Lung microvascular endothelial cell (primary cell): ENCODE results near the gene VAV2. TPM values are rescaled to one million over a fixed set of nuclear protein-coding genes. Genes with fewer than 3 reads are reported as not detected.
"Not testable (repeated sequence)": the region's sequence is repeated elsewhere in the genome, so short reads cannot be mapped to it uniquely, and the experiment has no call there.

Experiments
- DNase-seq, 2 donors: peaks; one replicate each; pipeline versions ENCODE4 v3.0.0 to v3.0.0-alpha.2; 2010; ENCODE audit warnings: low read depth in 2 of 2
- total RNA-seq: library from RNA; depleted of rRNA; stranded (reverse); fragments of >200 nt; gene quantifications from 2 replicates; pipeline ENCODE4 v1.2.1, GENCODE V29; 2014

VAV2 gene
- total RNA-seq, 1 donor from 2014 or later: 17.7 TPM

DNA sequence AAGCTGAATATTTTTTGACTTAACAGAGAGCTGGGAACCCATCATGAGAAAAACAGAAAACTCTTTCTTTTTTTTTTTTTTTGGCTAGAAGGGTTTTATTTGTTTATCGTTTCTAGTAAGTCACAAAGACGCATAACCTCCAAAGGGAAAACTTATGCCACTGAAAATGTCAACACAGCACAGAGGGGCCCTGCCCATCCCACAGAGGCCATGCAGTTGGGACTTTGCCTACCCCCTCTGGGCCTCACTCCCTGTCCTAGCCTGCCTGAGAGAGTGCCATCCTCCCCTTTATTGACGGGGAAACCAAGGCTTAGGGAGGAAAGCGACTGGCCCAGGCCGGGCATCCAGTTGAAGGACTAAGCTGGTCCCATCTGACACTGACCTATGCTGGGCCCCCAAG is 74.7 kb downstream of the VAV2 start:
- no peak for DNase-seq

DNA sequence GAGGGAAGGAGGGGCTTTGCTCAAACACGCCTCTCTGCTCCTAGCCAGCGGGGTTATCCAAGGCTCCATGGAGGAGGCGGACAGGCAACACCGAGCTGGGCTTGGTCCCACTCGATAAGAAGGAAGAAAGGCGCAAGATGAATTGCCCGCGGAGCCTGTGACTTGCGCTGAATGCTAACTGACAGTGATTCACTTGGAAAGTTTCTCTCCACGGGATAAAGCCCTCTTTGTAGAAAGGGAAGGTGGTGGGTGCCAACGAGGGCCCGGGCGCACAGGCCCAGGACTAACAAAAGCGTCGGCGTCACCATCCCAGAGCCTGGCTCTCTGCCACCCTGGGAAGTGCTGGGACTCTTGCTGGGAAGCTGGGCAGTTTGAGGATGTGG is 76.0 kb downstream of the VAV2 start:
- DNase-seq: no peak

DNA sequence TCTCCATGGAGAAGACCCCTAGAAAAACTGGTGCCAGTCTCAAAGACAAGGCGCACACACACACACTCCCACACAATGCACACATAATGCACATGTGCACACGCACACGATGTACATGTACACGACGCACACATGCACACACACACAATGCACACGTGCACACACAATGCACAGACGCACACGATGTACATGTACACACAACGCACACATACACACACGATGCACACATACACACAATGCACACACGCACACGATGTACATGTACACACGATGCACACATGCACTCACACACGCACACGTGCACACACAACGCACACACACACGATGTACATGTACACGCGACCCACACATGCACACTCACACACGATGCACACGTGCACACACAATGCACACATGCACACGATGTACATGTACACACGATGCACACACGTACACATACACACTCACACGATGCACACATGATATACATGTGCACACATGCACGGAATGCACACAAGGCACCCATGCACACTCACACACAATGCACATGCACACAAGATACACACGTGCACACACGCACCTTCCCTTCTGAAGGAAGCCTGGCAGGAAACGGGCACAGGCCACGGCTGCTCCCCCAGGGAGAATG is 76.5 kb downstream of the VAV2 start:
- no peak for DNase-seq

DNA sequence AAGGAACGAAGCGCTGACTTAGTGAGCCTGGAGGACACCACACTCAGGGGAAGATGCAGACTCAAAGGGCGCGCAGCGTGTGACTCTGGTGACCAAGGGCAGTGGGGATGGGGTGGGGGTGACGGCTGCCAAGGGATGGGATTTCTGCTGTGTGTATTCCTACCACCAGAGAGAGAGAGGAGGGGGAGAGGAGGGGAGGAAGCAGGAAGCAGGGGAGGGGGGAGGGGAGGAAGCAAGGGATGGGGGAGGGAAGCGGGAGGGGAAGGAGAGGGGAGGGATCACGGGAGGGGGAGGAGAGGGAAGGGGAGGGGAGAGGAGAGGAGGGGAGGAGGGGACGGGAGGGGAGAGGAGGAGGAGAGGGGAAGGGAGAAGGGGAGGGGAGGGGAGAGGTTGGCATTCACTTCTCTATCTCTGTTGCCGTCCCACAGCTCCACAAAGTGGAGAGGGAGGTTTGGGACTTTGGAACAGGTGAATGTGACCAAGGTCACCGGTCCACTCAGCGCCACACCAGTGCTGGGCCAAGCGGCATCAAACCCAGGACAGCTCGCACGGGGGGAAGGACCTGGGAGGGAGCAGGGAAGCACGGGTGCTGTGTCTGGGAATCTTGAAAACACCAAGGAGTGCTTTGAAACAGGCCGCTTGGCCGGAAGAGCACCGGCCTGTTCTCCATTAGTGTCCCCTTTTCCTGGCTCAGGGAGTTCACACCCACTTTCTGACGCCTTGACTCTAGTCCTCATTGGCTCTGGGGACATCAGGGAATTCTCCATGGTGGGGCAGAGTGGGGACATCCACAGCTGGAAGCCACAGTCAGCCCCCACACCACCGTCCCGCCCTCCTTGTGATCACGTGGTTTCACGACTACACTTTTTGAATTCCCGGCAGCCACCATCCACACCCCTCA is 77.4 kb downstream of the VAV2 start:
- no peak for DNase-seq

DNA sequence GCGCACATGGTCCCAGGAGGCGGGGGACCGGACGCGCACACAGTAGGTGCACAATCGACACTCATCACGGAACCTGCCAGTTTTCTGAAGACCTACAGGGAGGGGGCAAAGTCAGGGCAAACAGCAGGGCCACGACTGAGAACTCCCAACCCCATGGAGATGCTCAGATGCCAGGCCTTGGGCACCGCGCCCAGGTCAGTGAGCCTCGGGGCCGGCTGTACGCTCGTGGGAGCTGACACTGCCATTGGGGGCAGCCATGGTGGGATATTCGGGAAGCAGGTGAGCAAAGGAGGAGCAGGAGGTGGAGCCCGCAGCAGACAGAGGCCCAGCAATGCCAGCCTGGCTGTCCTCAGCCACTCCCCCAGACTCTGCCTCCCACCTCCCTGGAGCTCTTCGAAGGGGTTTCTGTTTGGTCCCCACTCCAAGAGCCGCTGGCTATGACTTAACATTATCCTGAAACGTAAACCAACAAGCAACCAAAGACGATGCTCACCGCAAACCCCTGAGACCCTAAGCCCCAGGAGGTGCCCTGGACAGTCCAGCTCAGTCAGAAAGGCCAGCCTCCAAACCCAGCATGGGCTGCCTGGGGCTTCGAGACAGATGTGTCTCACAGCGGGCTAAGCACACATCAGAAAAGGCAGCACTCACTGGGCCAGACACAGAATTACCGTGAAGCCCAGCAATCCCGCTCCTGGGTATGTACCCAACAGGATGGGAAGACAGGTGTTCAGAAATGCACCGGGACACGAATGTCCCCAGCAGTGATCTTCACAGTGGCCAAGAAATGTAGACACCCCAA is 78.4 kb downstream of the VAV2 start:
- no peak for DNase-seq

DNA sequence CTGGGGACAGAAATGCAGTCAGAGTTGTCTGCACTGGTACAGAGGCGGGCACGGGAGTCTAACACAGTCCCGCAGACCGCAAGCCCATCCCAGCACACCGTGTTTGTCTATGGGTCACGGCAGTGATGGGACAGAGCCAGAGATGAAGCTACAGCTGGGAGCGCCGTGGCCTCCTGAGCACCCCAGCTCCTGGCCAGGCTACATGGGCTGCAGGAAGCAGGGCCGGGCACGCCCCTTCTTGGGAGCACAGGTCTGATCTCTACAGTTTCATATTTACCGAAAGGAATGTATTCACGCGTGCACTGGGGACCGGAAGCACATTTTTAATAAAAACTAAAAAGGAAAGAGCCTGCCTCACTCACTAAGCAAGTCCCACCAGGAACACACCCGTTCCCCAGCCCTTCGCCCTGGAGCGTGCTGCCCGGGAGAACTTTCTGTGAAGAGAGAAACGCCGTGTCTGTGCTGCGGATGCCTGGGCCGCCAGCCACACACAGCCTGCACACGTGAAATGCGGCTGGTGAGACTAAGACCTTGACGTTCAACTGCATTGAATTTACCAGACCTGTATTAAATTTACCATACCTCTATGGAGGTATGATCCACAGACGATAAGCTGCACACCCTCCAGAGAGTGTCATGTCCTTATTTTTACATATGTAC is 81.1 kb downstream of the VAV2 start:
- no peak for DNase-seq

DNA sequence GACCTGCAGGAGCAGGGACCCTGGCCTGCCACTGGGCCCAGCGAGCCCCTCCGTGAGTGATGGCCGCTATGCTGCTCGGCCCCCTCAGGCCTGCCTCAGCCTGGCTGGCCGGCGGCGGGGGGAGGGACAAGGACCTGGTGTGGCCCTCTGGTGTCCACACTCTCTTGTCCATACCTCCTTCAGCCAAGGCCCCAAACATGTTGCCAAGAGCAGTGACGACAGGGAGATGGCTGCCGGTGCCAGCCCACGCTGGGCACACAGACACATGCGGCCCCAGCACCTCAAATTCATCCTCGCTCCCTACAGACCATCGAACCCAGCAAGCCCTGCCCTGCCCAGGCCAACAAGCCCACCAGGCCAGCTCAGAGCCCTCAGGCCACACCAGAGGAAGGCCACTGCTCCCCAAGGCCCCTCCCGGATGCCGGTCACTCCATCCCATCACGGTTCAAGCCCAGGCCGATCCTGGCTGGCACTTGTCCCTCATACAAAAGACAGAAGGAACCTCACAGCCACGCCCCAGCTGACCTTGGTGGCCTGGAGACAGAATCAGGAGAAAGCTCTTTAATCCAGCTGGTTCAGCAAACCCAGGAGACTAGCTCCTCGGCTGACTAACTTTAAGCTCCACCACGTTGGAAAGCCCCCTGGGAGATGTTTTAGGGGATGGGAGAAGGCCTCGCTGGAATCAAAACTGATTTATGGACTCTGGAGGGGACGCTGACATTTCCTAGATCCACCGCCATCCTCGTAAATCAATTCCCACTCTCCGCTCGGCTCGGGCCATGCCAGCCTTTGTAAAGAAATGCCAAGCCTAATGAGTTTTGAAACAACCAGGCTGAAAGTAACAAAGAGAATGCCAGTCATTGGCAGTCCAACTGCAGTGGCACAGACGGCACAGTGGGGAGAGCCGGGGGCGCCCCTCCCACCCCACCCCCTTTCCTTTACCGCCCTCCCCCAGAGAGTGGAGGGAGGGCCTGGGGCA is 84.9 kb downstream of the VAV2 start:
- DNase-seq: no peak

DNA sequence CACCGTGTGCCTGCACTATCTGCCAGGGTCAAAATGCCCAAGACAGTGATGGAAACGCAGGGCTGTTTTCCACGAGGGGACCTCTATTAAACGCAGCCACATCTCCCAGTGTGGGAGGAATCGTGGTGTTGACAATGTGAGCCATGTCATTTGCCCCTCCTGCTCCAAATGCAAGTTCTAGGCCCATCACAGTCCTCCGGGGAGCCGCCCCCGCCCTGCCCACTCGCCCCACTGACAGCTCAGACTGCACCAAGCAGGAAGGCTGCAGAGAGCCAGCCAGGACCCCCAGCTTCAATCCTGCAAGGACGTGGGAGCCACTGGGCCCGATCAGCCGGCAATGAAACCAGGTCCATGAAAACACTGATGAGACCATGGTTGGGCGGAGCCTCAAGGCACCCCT is 85.9 kb downstream of the VAV2 start:
- DNase-seq: no peak

DNA sequence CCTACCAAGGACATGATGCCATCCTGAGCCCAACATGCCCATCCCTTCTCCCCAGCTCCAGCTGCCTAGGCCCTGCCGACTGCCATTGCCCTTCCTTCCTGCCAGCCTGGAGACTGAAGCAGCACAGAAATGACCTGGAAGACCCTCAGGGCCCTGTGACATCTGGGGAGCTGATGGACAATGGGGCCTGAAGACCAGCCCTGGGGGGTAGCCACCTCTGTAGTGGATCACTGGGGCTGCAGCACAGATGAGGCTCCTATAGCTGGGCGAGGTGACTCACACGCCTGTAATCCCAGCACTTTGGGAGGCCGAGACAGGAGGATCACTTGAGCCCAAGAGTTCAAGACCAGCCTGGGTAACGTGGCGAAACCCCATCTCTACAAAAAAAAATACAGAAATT is 86.6 kb downstream of the VAV2 start:
- DNase-seq: no peak

DNA sequence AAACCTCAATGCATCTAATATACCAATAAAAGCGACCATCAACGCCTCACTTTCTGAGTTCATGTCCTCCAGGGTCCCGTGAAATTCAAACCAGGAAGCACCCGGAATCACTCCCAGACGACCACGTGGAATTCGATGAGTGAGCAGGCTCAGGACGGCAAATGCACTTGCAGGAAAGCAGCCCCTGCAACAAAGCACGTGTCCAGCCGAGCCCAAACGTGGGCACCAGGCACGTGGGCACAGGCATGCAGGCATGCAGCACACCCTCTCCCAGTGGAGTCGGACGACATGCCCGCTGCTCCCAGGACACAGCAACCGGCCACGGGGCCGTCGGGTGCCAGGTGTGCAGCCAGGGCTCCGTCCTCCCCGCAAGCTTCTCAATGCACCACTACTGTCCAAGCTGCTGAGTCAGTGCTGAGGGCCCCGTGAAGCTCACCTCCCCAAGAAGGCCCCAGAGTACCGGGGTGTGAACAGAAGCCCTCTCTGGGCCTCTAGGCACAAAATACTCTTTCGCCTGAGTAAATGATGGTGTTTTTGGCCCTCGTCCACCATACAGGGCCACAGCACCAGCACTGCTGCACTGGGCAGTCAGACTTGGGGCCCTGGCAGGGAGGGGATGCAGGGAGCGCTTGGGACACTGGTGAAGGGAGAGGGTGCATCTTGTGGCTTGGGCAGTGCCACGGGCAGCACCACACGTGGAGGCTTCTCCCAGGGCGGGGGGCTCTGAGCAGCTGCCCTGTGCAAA is 87.6 kb downstream of the VAV2 start:
- no peak for DNase-seq

DNA sequence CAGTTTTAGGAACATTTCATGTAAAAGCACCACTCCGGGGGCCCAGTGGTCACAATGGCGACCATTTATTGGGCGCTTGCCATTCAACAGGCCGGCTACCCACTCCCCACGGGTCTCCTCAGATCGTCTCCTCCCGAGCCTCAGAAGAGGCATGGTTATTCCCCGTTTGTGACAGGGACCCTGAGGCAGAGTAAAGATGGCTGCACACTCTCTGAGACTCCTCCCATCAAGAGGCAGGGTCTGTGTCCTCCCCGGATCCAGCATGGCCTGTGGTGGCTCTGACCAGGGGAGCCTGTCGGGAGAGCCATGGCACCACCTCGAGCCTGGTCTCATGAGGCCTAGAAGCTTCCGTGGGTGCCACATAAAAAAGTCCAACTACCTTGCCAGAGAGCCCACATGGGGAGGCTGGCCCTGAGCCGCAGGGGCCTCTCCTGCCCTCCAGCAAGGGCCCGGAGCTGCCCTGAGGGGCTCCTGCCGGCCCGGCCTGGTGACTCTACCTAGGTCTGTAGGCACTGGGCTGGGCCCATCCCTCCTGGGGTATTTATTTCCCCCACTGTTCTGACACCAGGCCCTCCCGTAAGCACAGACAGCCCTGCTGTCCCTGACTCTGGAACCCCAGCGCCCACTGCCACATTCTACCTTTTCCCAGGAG is 90.8 kb downstream of the VAV2 start:
- DNase-seq: no peak

DNA sequence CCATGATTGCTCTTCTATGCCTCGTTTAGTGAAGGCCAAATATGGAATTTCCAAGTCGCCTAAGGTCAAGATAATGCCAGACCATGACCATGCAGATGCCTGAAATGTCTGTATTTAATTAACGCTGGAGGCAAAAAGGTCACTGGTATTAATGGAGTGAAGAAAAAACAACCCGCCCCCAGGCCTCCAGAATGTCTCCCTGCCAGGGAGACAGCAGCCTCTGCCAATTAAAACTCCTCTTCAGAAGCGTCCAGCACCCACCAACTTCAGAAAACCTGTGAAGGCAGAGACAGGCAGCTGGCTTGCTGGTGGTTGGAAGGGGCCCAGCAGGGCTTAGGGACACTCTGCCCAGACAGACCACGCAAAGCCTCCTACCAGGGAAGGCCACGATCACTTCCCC is 94.4 kb downstream of the VAV2 start:
- no peak for DNase-seq

DNA sequence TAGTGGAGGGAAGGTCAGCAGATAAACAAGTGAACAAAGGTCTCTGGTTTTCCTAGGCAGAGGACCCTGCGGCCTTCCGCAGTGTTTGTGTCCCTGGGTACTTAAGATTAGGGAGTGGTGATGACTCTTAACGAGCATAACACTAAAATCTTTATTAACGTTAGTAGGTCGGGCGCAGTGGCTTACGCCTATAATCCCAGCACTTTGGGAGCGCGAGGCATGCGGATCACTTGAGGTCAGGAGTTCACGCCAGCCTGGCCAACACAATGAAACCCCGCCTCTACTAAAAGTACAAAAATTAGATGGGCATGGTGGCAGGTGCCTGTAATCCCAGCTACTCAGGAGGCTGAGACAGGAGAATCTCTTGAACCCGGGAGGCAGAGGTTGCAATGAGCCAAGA is 96.1 kb downstream of the VAV2 start:
- DNase-seq: not testable (repeated sequence)

DNA sequence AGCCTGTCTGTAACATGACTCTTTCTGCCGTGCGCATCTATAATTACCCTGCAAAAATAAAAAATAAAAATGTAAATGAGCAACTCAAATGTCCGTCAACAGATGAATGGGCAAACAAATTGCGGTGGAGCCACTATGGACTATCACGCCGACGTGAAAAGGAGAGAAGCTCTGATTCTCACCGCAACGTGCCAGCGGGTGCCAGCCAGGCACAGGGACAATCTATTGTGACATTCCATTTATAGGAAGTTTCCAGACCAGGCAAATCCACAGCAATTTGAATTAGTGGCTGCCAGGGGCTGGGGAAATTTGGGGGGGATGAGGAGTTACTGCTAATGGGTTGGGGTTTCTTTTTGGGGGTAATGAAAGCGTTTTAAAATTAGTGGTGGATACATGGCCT is 96.8 kb downstream of the VAV2 start:
- DNase-seq: no peak

DNA sequence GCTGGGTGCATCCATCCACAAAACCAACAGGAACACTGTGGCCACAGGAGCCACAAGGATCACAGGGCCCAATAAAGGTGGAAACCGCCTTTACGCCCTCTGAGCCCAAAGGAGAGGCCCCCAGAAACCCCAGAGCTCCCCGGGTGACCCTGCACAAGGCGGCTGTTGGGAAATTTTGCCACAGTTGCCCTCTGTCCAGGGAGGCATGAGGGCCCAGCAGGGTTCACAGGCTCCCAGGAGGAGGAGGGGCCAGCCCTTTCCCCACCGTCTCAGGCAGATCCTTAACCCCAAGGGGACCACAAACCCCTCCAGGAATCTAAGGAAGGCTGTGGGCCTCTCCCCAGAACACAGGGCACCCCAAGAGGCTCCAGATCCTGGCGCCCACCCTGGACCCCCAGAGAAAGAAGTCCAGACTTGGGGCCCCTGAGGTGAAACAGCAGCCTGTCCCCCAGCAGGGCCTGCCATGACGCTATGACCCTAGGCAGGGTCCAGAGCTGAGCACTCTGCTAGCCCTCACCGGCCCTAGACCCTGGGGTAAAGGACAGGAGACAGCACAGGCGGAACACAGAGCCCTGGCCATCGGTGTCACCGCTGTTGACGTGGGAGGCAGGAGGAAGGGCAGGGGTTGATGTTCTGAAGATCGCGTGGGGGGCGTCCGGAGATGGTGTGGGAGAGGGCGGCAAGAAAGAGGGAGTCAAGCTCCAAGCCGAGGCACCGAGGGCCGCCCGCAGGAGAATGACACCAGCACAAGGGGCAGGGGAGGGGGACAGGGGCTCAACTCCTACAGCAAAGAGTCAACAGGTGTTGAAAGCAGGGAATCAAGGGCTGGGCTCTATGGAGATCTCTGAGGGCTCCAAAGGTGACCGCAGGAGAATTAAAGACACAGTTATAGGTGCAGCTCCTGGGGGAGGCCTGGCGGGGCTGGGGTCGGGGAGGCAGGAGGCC is 97.5 kb downstream of the VAV2 start:
- DNase-seq: no peak

DNA sequence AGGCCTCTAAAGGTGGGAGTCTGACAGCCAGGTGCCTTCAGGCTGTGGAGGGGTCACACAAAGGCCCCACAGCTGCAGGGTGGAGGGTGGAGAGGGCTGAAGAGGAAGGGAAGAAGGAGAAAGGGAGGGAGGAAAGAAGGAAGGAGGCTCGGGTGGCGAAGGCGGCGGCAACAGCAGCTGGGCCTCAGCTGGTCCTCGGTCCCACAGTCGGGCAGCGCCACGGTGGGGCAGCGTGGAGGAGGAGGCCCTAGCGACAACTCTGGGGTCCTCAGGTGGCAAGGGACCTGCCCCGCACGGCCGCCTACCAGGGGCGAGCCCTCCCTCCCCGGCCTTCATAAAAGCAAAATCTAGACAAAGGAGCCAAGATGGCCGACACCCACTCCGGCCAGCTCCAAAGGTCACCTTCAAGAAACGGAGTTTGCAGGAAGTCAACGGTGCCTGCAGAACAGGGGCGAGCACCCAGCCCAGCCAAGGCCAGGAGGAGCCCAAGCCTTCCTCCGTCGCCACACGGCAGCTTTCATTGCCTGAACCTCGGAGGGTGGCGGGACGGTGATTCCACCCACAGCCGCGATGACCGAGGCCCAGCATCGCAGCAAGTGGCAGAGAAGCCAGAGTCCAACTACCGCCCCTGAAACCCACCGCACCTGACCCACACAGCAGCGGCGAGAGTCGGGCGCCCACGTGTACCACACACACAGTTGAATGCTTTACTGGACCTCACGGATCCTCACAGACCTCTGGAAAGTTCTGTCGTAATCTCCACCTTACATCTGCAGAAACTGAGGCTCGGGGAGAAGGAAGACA is 98.7 kb downstream of the VAV2 start:
- no peak for DNase-seq

DNA sequence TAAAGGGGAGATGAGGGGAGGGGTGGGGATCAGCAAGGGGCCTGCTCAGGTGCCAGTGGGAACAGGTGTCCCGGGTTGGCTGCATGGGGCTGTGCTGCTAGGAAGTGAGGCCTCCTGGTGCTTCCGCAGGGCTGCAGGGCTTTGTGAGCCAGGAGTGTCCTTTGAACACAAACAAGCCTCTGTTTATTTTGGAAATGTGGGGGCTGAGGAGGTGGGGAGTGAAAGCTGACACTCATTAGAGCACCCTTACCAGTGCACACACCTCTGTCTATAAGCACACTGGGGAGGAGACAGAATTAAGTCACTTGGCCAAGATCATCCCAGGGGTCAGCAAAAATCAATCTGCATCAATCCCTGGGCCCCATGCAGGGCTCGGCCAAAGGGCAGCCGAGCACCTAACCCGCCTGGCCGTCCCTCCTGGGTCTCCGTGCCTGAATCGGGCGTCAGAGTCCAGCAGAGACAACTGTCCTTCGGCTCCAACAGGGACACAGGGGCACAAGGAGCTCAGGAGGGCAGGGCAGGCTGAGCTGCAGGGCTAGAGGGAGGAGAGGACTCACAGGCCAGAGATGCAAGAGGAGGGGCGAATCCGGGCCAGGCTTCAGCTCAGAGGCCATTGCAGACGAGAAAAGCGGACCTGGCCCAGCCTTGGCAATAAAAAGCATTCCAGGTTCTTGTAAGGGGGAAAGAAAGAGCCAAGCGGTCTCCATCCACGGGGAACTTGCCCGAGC is 99.8 kb downstream of the VAV2 start:
- peak in 1 of 2 donors; percentile 48 for DNase-seq
